22Rv1 (cell line): ENCODE results near the gene DHX38.

ENCODE experiments used
- CTCF ChIP-seq: fragments of 450-650 bp; IDR thresholded peaks from 2 replicates; pipeline ENCODE4 v1.5.1; 2017; ENCODE audit warnings: mild to moderate bottlenecking
- ZFX ChIP-seq: fragments of 450-650 bp; IDR thresholded peaks from 2 replicates; pipeline ENCODE4 v1.6.1; 2017; ENCODE audit warnings: antibody characterized with exemption, borderline replicate concordance

- TF ChIP-seq CTCF (no peak), ZFX (no peak)
Measured at GRCh38 chr16:72123426-72123825, 29.8 kb downstream of the DHX38 start.
